ENCODE data around the gene CPN2.

- TF ChIP-seq CTCF (IDR thresholded peaks at IDR 0.05) (no peak), POLR2A (IDR thresholded peaks at IDR 0.05; ENCODE audit: low read depth) (no peak)
Measured at GRCh38 chr3:194381460-194381875, 30.3 kb upstream of the CPN2 start.

Data from esophagus muscularis mucosa (tissue), 3 donors.